Prostate gland (tissue), 2 donors: ENCODE measurements around the gene ZFHX3. TPM values are rescaled to one million over a fixed set of nuclear protein-coding genes. Genes with fewer than 3 reads are reported as not detected.

Source experiments
- DNase-seq: peaks from one replicate; pipeline ENCODE4 v3.0.0-alpha.2; 2019; ENCODE audit warnings: low spot score
- H3K27ac ChIP-seq, 2 donors: fragments of 200-600 bp; sonication (generic); 2 replicates each; pipeline ENCODE4 v1.5.1; 2017 to 2019
- H3K27me3 ChIP-seq: fragments of 200-600 bp; sonication (generic); replicated peaks from 2 replicates; pipeline ENCODE4 v1.5.1; 2019; ENCODE audit not compliant: insufficient read depth
- H3K36me3 ChIP-seq, 2 donors: fragments of 200-600 bp; sonication (generic); 1 replicate in 1 of 2; 2 replicates in 1 of 2; pipeline versions ENCODE4 v1.5.1 to v1.8.1; 2017 to 2019
- H3K4me1 ChIP-seq: fragments of 200-600 bp; sonication (generic); replicated peaks from 2 replicates; pipeline ENCODE4 v1.5.1; 2019
- H3K4me3 ChIP-seq, 2 donors: fragments of 200-600 bp; sonication (generic); 2 replicates each; pipeline ENCODE4 v1.5.1; 2017 to 2019
- H3K9me3 ChIP-seq: fragments of 200-600 bp; sonication (generic); 2 replicates; pipeline ENCODE4 v1.5.1; 2017
- POLR2A ChIP-seq: fragments of 450-650 bp; IDR thresholded peaks from one replicate; pipeline ENCODE4 v1.6.1; 2016; ENCODE audit warnings: antibody characterized with exemption, mild to moderate bottlenecking
- POLR2AphosphoS5 ChIP-seq: sonication (generic); formaldehyde crosslinking; IDR thresholded peaks from one replicate; pipeline ENCODE4 v1.6.1; 2017; ENCODE audit warnings: antibody characterized with exemption
- WGBS: methylation state at CpG from one replicate; pipeline ENCODE4 v1.1.5; 2018; 5-methylcytosine and 5-hydroxymethylcytosine counted together
- intact Hi-C: fragments of 100-400 bp; cut with DNase I; formaldehyde crosslinking; loops from one replicate; pipeline ENCODE4 v1.14.2; 2022
- total RNA-seq, 2 donors: library from RNA; depleted of rRNA; stranded (reverse); fragments of >200 nt; gene quantifications; one replicate each; pipeline ENCODE4 v1.1.0, GENCODE V29; 2016
- TF ChIP-seq, protein P1 (sequence below), 4 experiments: fragments of 200-600 bp in 2 of 4; fragments of 450-650 bp in 2 of 4; sonication (generic) in 2 of 4; IDR thresholded peaks; 1 replicate in 3 of 4; 2 replicates in 1 of 4; pipeline ENCODE4 v1.5.1; 2016 to 2019; ENCODE audit warnings: antibody characterized with exemption in 4 of 4, mild to moderate bottlenecking in 2 of 4, moderate library complexity in 2 of 4

The ZFHX3 gene
- total RNA-seq, 2 donors from 2014 or later: 51.1 to 53.9 TPM

DNA sequence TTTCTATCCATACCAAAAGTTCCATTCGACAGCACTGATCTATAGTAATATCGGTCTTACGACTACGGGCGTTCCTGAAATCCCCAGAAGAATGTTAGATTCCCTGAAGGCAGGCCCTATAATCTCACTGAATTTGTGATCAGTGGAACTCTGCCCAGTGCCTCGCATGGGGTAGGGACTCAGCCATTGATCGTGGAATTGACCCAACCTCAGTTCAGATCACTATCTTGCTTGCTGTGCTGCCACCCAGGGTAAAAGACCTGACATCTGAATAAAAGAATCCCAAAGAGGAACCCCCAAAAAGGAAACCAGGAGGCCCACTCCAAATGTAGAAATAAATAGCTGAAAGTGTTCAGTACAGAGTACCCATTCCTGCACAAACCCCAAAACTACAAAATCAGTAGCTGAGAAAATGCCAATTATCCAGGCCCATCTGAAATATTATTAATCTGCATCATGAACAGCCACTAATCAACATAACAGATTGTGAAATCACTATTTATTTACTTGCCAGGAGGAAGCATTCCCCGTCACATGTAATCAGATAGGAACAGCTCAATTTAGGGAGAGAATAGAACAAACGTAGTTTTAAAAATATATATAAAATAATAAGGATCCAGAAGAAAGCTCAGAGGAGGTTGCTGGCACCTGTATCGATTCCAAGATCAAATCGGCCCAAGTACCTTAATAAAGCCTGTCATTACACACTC, 221.9 kb downstream of the ZFHX3 start:
- H3K27me3 ChIP-seq: no peaks in the 10 kb centered on the region
- DNase-seq: no peak
- TF ChIP-seq, protein P1, sequence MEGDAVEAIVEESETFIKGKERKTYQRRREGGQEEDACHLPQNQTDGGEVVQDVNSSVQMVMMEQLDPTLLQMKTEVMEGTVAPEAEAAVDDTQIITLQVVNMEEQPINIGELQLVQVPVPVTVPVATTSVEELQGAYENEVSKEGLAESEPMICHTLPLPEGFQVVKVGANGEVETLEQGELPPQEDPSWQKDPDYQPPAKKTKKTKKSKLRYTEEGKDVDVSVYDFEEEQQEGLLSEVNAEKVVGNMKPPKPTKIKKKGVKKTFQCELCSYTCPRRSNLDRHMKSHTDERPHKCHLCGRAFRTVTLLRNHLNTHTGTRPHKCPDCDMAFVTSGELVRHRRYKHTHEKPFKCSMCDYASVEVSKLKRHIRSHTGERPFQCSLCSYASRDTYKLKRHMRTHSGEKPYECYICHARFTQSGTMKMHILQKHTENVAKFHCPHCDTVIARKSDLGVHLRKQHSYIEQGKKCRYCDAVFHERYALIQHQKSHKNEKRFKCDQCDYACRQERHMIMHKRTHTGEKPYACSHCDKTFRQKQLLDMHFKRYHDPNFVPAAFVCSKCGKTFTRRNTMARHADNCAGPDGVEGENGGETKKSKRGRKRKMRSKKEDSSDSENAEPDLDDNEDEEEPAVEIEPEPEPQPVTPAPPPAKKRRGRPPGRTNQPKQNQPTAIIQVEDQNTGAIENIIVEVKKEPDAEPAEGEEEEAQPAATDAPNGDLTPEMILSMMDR (IDR thresholded peaks at IDR 0.05): no peak
- no peak for TF ChIP-seq POLR2AphosphoS5
- TF ChIP-seq POLR2A: no peak
- H3K4me1 ChIP-seq: no peaks in the 10 kb centered on the region
- intact Hi-C loops: no loop called here
- no peak overlapping the region for H3K4me3 ChIP-seq
- no peaks in the 10 kb centered on the region for H3K9me3 ChIP-seq
- H3K27ac ChIP-seq: no peak overlapping the region
- H3K36me3 ChIP-seq: no peaks in the 10 kb centered on the region
- WGBS: 82% methylated on average over 11 of the region's 11 CpGs

DNA sequence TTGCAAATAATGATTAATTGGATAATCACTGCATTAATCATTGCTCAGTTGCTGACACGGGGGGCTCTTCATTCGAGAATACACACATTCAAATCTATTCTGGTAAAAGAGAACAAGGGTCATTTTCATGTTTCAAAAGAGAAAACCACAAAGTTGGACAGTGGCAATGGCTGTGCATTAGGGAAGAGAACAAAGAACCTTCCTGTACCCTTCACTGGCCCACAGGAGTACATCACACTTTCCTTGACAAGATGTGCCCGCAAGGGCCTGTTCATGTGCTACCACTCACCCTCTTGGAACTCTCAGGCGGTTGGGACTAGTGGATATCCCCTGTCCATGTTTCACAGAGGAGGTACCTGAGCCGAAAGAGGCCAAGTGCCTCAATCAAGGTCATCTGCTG, 223.2 kb downstream of the ZFHX3 start:
- intact Hi-C loops: no loop called here
- no peaks in the 10 kb centered on the region for H3K9me3 ChIP-seq
- H3K36me3 ChIP-seq: no peaks in the 10 kb centered on the region
- H3K27ac ChIP-seq: no peak overlapping the region
- H3K4me1 ChIP-seq: no peaks in the 10 kb centered on the region
- H3K27me3 ChIP-seq: no peaks in the 10 kb centered on the region
- H3K4me3 ChIP-seq: no peak overlapping the region
- TF ChIP-seq POLR2AphosphoS5: no peak
- TF ChIP-seq, protein P1 (IDR thresholded peaks at IDR 0.05): no peak
- TF ChIP-seq POLR2A: no peak
- no peak for DNase-seq
- 96% methylated on average over 5 of the region's 5 CpGs for WGBS

DNA sequence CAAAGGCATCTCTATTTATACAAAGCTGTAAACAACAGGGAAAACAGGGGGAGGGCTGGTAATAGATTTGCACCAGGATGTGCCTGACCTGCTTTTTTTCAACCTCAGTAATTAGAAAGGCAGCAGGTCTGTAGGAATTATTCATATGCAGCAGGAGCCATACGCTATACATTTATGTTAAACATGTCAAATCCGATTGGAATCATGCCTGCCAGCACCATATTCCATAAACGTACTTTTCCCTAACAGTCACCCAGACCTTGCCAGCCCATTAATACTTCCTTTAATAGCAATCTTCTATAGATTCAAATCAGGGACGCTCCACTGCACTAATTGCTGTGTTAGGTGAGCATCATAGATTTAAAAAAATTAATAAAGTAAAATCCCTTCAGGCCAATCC, 223.9 kb downstream of the ZFHX3 start:
- Histone ChIP-seq H3K27me3 (no peaks in the 10 kb centered on the region), H3K4me1 (no peaks in the 10 kb centered on the region), H3K9me3 (no peaks in the 10 kb centered on the region), H3K4me3 (no peak overlapping the region), H3K27ac (no peak overlapping the region), H3K36me3 (no peaks in the 10 kb centered on the region)
- 95% methylated on average over 4 of the region's 4 CpGs for WGBS
- no peak for DNase-seq
- intact Hi-C loops: no loop called here
- TF ChIP-seq, protein P1 (IDR thresholded peaks at IDR 0.05): no peak
- TF ChIP-seq POLR2AphosphoS5 (no peak), POLR2A (no peak)

DNA sequence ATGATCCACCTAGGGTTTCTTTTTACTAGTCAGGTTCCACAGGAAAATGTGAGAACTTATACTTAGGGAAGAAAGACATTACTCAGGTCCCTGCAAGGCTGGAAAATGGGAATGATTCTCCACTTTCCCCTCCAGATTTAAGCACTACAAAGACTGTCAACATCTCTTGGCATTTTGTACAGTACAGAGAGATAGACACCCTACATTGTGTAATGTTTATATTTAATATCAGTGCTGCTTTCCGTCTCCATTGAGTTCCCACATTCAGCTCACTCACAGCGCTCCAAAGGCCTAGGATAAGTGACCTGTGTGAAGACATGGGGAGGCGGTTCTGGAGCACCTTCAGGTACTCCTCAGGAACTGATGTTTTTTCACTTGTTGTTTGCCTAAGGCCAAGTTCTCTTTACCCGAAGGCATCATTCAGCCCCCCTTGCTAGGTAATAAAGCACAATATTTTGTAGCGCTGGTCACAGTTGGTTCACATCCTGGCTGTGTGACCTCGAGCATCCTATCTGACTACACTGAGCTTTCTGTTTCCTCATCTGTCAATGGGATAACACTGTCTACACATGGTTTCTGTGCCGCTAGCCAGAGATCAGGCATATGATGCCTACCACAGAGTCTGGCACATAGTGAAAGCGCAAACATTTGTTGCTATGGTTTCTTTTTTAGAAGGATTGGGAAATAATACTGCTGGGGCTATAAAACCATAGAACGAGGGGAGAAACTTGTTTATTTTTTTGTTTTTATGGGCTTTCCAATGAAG, 226.6 kb downstream of the ZFHX3 start:
- 64% methylated on average over 9 of the region's 9 CpGs for WGBS
- no peaks in the 10 kb centered on the region for H3K36me3 ChIP-seq
- no peaks in the 10 kb centered on the region for H3K9me3 ChIP-seq
- intact Hi-C loops: no loop called here
- H3K4me1 ChIP-seq: no peaks in the 10 kb centered on the region
- H3K4me3 ChIP-seq: no peak overlapping the region
- H3K27me3 ChIP-seq: no peaks in the 10 kb centered on the region
- DNase-seq: peak; percentile 31
- H3K27ac ChIP-seq: no peak overlapping the region
- TF ChIP-seq, protein P1 (IDR thresholded peaks at IDR 0.05): no peak
- peak; percentile 76 for TF ChIP-seq POLR2AphosphoS5
